HEK293 (cell line): Measurements from ENCODE around the gene IL1RAP.

Experiments
- CTCF ChIA-PET: fragments of 350-600 bp; formaldehyde crosslinking; extraction: SDS; loops from one replicate; lab custom pipeline; 2021; ENCODE audit warnings: antibody characterized with exemption; lab: Yijun Ruan, JAX
- POLR2A ChIA-PET: fragments of 300-600 bp; formaldehyde crosslinking; extraction: SDS; loops from one replicate; lab custom pipeline; 2020; ENCODE audit warnings: antibody characterized with exemption, inconsistent platforms; lab: Yijun Ruan, JAX
- H3K27ac ChIP-seq: fragments of 200-500 bp; sonication (Bioruptor generic); 2 replicates; pipeline ENCODE4 v1.5.1; 2014; ENCODE audit warnings: low read depth, low read length, control low read depth, inconsistent platforms; ENCODE audit errors: extremely low read depth
- H3K36me3 ChIP-seq, 2 experiments: fragments of 200-500 bp in 1 of 2; sonication (Bioruptor generic) in 1 of 2; 1 replicate in 1 of 2; 2 replicates in 1 of 2; pipeline ENCODE4 v1.5.1; 2014 to 2017; ENCODE audit warnings: inconsistent platforms in 2 of 2, low read length in 2 of 2; ENCODE audit not compliant: control insufficient read depth in 2 of 2, insufficient read depth in 1 of 2
- H3K4me1 ChIP-seq: fragments of 200-500 bp; sonication (Bioruptor generic); 2 replicates; pipeline ENCODE4 v1.5.1; 2014; ENCODE audit warnings: mild to moderate bottlenecking, low read length, inconsistent platforms; ENCODE audit not compliant: control insufficient read depth, insufficient read depth
- H3K4me3 ChIP-seq: 2 replicates; pipeline ENCODE4 v1.5.1; 2011; ENCODE audit warnings: low read depth, mild to moderate bottlenecking, control low read depth, low read length, moderate library complexity
- H3K9me3 ChIP-seq: fragments of 200-500 bp; sonication (Bioruptor generic); 2 replicates; pipeline ENCODE4 v1.5.1; 2014; ENCODE audit warnings: low read depth, low read length, inconsistent platforms; ENCODE audit not compliant: control insufficient read depth, insufficient read depth
- BCL11B ChIP-seq: fragments of 450-650 bp; formaldehyde crosslinking; IDR thresholded peaks from 2 replicates; pipeline ENCODE4 v1.5.1; 2016; ENCODE audit warnings: low read depth, missing biosample characterization, missing genetic modification characterization
- BCL6B ChIP-seq: fragments of 450-650 bp; formaldehyde crosslinking; IDR thresholded peaks from 2 replicates; pipeline ENCODE4 v1.5.1; 2017; ENCODE audit warnings: missing biosample characterization, missing genetic modification characterization
- KLF8 ChIP-seq: fragments of 450-650 bp; formaldehyde crosslinking; IDR thresholded peaks from 2 replicates; pipeline ENCODE4 v1.5.1; 2016; ENCODE audit warnings: missing biosample characterization, missing genetic modification characterization
- MYNN ChIP-seq: fragments of 450-650 bp; formaldehyde crosslinking; IDR thresholded peaks from 2 replicates; pipeline ENCODE4 v1.5.1; 2016; ENCODE audit warnings: missing biosample characterization, missing genetic modification characterization, borderline replicate concordance
- PRDM4 ChIP-seq: fragments of 450-650 bp; formaldehyde crosslinking; IDR thresholded peaks from 2 replicates; pipeline ENCODE4 v1.5.1; 2017; ENCODE audit warnings: missing biosample characterization, missing genetic modification characterization
- REPIN1 ChIP-seq: fragments of 450-650 bp; formaldehyde crosslinking; IDR thresholded peaks from 2 replicates; pipeline ENCODE4 v1.5.1; 2017; ENCODE audit warnings: missing biosample characterization, missing genetic modification characterization, low read depth
- REST ChIP-seq: fragments of 450-650 bp; formaldehyde crosslinking; IDR thresholded peaks from 2 replicates; pipeline ENCODE4 v1.5.1; 2016; ENCODE audit warnings: missing biosample characterization, missing genetic modification characterization
- SCRT2 ChIP-seq: fragments of 450-650 bp; formaldehyde crosslinking; IDR thresholded peaks from 2 replicates; pipeline ENCODE4 v1.5.1; 2016; ENCODE audit warnings: missing biosample characterization, missing genetic modification characterization
- ZBTB20 ChIP-seq: fragments of 450-650 bp; formaldehyde crosslinking; IDR thresholded peaks from 2 replicates; pipeline ENCODE4 v1.5.1; 2016; ENCODE audit warnings: missing biosample characterization, missing genetic modification characterization
- ZEB2 ChIP-seq: fragments of 450-650 bp; formaldehyde crosslinking; IDR thresholded peaks from 2 replicates; pipeline ENCODE4 v1.5.1; 2016; ENCODE audit warnings: missing biosample characterization, missing genetic modification characterization
- ZNF155 ChIP-seq: fragments of 450-650 bp; formaldehyde crosslinking; IDR thresholded peaks from 2 replicates; pipeline ENCODE4 v1.5.1; 2016; ENCODE audit warnings: missing biosample characterization, missing genetic modification characterization
- ZNF19 ChIP-seq: fragments of 450-650 bp; formaldehyde crosslinking; IDR thresholded peaks from 2 replicates; pipeline ENCODE4; 2016; ENCODE audit warnings: missing biosample characterization, missing genetic modification characterization, low read depth
- ZNF239 ChIP-seq: fragments of 450-650 bp; formaldehyde crosslinking; IDR thresholded peaks from 2 replicates; pipeline ENCODE4 v1.5.1; 2016; ENCODE audit warnings: missing biosample characterization, missing genetic modification characterization
- ZNF26 ChIP-seq: fragments of 450-650 bp; formaldehyde crosslinking; IDR thresholded peaks from 2 replicates; pipeline ENCODE4 v1.5.1; 2016; ENCODE audit warnings: missing biosample characterization, missing genetic modification characterization
- ZNF280D ChIP-seq: fragments of 450-650 bp; formaldehyde crosslinking; IDR thresholded peaks from 2 replicates; pipeline ENCODE4 v1.5.1; 2016; ENCODE audit warnings: missing biosample characterization, missing genetic modification characterization
- ZNF302 ChIP-seq: fragments of 450-650 bp; formaldehyde crosslinking; IDR thresholded peaks from 2 replicates; pipeline ENCODE4 v1.5.1; 2016; ENCODE audit warnings: missing biosample characterization, missing genetic modification characterization, low read depth
- ZNF366 ChIP-seq: fragments of 450-650 bp; formaldehyde crosslinking; conservative IDR thresholded peaks from 2 replicates; pipeline ENCODE4 v1.5.1; 2016; ENCODE audit warnings: missing biosample characterization, missing genetic modification characterization
- ZNF391 ChIP-seq: fragments of 450-650 bp; formaldehyde crosslinking; IDR thresholded peaks from 2 replicates; pipeline ENCODE4 v1.5.1; 2016; ENCODE audit warnings: low read depth, missing biosample characterization, missing genetic modification characterization, borderline replicate concordance
- ZNF416 ChIP-seq: fragments of 450-650 bp; formaldehyde crosslinking; IDR thresholded peaks from 2 replicates; pipeline ENCODE4 v1.5.1; 2016; ENCODE audit warnings: missing biosample characterization, missing genetic modification characterization
- ZNF555 ChIP-seq: fragments of 450-650 bp; formaldehyde crosslinking; conservative IDR thresholded peaks from 2 replicates; pipeline ENCODE4 v1.5.1; 2017; ENCODE audit warnings: missing biosample characterization, mild to moderate bottlenecking, missing genetic modification characterization, inconsistent platforms
- ZNF670 ChIP-seq: fragments of 450-650 bp; formaldehyde crosslinking; IDR thresholded peaks from 2 replicates; pipeline ENCODE4 v1.5.1; 2016; ENCODE audit warnings: missing biosample characterization, missing genetic modification characterization, low read depth
- ZNF677 ChIP-seq: fragments of 450-650 bp; IDR thresholded peaks from 2 replicates; pipeline ENCODE4 v1.5.0; 2018; ENCODE audit warnings: missing biosample characterization, mild to moderate bottlenecking, missing genetic modification characterization, moderate library complexity
- ZNF747 ChIP-seq: fragments of 450-650 bp; formaldehyde crosslinking; IDR thresholded peaks from 2 replicates; pipeline ENCODE4 v1.5.1; 2016; ENCODE audit warnings: missing biosample characterization, missing genetic modification characterization

Gene IL1RAP

GRCh38 chr3:190618330-190619030, 104.6 kb downstream of the IL1RAP start:
- H3K4me1 ChIP-seq: no peaks in the 10 kb centered on the region
- POLR2A ChIA-PET: no interaction called here
- H3K4me3 ChIP-seq: no peak overlapping the region
- no peak overlapping the region for H3K27ac ChIP-seq
- no peaks in the 10 kb centered on the region for H3K9me3 ChIP-seq
- no peak for TF ChIP-seq ZNF19 (tag by site-specific recombination)
- no peak for TF ChIP-seq ZNF747 (tag by site-specific recombination)
- TF ChIP-seq MYNN (tag by site-specific recombination): no peak
- no peak for TF ChIP-seq REST
- TF ChIP-seq ZNF416: no peak
- TF ChIP-seq ZBTB20 (tag by site-specific recombination): no peak
- TF ChIP-seq ZNF280D (tag by site-specific recombination): no peak
- no peak for TF ChIP-seq BCL6B (tag by site-specific recombination)
- TF ChIP-seq ZNF677 (tag by site-specific recombination): no peak
- no peak for TF ChIP-seq ZNF366 (tag by site-specific recombination)
- no peak for TF ChIP-seq BCL11B (tag by site-specific recombination)
- TF ChIP-seq PRDM4 (tag by site-specific recombination): no peak
- CTCF ChIA-PET: interaction anchor here (0.5 to 0.8 kb wide), 2 partner anchors 9 to 82 kb away, joined by 3 read pairs; no protein-coding TSS in a partner anchor
- no peaks in the 10 kb centered on the region for H3K36me3 ChIP-seq

- Histone ChIP-seq H3K4me3 (no peak overlapping the region), H3K27ac (no peak overlapping the region), H3K9me3 (no peaks in the 10 kb centered on the region), H3K4me1 (no peaks in the 10 kb centered on the region), H3K36me3 (no peaks in the 10 kb centered on the region)
- ChIA-PET POLR2A (no interaction called here), CTCF (interaction anchor here (0.8 kb wide), 1 partner anchor 8 kb away, joined by 3 read pairs; no protein-coding TSS in a partner anchor)
- no peak for TF ChIP-seq REPIN1
- no peak for TF ChIP-seq KLF8 (tag by site-specific recombination)
- no peak for TF ChIP-seq SCRT2 (tag by site-specific recombination)
- TF ChIP-seq ZNF26 (tag by site-specific recombination): no peak
- no peak for TF ChIP-seq ZNF302 (tag by site-specific recombination)
- TF ChIP-seq ZEB2: no peak
- TF ChIP-seq ZNF155: no peak
- TF ChIP-seq ZNF747 (tag by site-specific recombination): no peak
- TF ChIP-seq ZNF670: no peak
- no peak for TF ChIP-seq ZNF239 (tag by site-specific recombination)
- no peak for TF ChIP-seq ZNF391
- no peak for TF ChIP-seq ZNF555 (tag by site-specific recombination)
Observed at GRCh38 chr3:190619353-190619752, 105.5 kb downstream of the IL1RAP start.
